Lower lobe of right lung (tissue), 2 donors: ENCODE data around the gene LIMD2. TPM values are rescaled to one million over a fixed set of nuclear protein-coding genes. Genes with fewer than 3 reads are reported as not detected.
"Not testable (repeated sequence)": the region's sequence is repeated elsewhere in the genome, so short reads cannot be mapped to it uniquely, and the experiment has no call there.

Source experiments
- ATAC-seq, 2 donors: fragments of 200-7000 bp; cut with Tn5 transposase; one replicate each; pipeline ENCODE4 v1.9.1; 2020 to 2022; ENCODE audit warnings: mild to moderate bottlenecking in 2 of 2, moderate library complexity in 2 of 2
- DNase-seq: peaks from one replicate; pipeline ENCODE4 v3.0.0-alpha.2; 2020
- H3K27ac ChIP-seq: fragments of 200-600 bp; one replicate; pipeline ENCODE4 v1.8.0; 2022
- H3K27me3 ChIP-seq: fragments of 200-600 bp; one replicate; pipeline ENCODE4 v1.8.0; 2022; ENCODE audit warnings: low read depth
- H3K36me3 ChIP-seq: fragments of 200-600 bp; one replicate; pipeline ENCODE4 v1.8.0; 2022; ENCODE audit warnings: mild to moderate bottlenecking
- H3K4me1 ChIP-seq: fragments of 200-600 bp; one replicate; pipeline ENCODE4 v1.8.0; 2022
- H3K4me3 ChIP-seq: fragments of 200-600 bp; one replicate; pipeline ENCODE4 v1.8.0; 2022; ENCODE audit warnings: mild to moderate bottlenecking
- H3K9me3 ChIP-seq: fragments of 200-600 bp; one replicate; pipeline ENCODE4 v1.8.0; 2022
- intact Hi-C: fragments of 100-400 bp; cut with DNase I; formaldehyde crosslinking; loops from one replicate; pipeline ENCODE4 v1.11.0; 2022
- total RNA-seq: library from RNA; stranded (reverse); fragmentation: NEBNext Ultra II Directional; extraction: Animal tissue kit (Norgen Biotek cat#: 25700); gene quantifications from one replicate; pipeline ENCODE4 v1.2.1, GENCODE V29; 2021
- TF ChIP-seq, protein P1 (sequence below): fragments of 200-600 bp; IDR thresholded peaks from one replicate; pipeline ENCODE4 v1.8.0; 2022; ENCODE audit warnings: antibody characterized with exemption, mild to moderate bottlenecking
- donor health status: DM: no; HTN: yes; CAD: no; lungs with severe emphysema.

The LIMD2 gene
- total RNA-seq, 1 donor from 2014 or later, result 25.9 TPM

DNA sequence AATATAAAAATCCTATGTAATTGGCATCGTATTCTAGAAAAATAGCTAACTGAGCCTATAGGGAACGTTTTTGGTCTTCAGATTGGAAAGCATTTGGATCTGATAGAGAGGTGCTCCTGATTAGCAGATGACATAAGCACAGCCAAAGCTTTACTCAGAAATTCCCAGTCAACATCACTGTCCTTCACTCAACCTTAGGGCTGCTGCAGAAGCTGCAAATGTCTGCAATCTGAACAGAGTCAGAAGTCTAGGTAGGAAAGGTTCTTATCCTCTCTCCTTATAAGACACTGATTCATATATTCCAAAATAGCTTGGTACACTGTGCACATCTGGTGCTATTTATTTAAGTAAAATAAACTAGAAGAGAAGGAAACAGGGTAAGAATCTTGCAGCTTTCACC lies 22.5 kb upstream of the LIMD2 start:
- no peak overlapping the region for H3K27ac ChIP-seq
- no peaks in the 10 kb centered on the region for H3K9me3 ChIP-seq
- intact Hi-C loops, result no loop called here
- ATAC-seq, result no peak
- no peaks in the 10 kb centered on the region for H3K4me1 ChIP-seq
- no peaks in the 10 kb centered on the region for H3K27me3 ChIP-seq
- peaks cover 44% of the 10 kb centered on the region for H3K36me3 ChIP-seq
- no peak for DNase-seq
- TF ChIP-seq, protein P1, sequence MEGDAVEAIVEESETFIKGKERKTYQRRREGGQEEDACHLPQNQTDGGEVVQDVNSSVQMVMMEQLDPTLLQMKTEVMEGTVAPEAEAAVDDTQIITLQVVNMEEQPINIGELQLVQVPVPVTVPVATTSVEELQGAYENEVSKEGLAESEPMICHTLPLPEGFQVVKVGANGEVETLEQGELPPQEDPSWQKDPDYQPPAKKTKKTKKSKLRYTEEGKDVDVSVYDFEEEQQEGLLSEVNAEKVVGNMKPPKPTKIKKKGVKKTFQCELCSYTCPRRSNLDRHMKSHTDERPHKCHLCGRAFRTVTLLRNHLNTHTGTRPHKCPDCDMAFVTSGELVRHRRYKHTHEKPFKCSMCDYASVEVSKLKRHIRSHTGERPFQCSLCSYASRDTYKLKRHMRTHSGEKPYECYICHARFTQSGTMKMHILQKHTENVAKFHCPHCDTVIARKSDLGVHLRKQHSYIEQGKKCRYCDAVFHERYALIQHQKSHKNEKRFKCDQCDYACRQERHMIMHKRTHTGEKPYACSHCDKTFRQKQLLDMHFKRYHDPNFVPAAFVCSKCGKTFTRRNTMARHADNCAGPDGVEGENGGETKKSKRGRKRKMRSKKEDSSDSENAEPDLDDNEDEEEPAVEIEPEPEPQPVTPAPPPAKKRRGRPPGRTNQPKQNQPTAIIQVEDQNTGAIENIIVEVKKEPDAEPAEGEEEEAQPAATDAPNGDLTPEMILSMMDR, result no peak
- no peak overlapping the region for H3K4me3 ChIP-seq

DNA sequence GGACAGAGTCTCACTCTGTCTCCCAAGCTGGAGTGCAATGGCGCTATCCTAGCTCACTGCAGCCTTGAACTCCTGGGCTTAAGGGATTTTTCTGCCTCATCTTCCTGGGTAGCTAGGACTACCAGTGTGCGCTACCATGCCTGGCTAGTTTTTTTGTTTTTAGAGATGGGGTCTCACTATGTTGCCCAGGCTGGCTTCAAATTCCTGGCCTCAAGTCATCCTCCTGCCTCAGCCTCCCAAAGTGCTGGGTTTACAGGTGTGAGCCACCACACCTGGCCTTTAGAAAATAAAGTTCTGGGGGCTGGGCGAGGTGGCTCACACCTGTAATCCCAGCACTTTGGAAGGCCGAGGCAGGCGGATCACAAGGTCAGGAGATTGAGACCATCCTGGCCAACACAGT lies 20.3 kb upstream of the LIMD2 start:
- H3K27ac ChIP-seq, intact Hi-C loops, ATAC-seq, H3K9me3 ChIP-seq, H3K4me3 ChIP-seq, DNase-seq, H3K27me3 ChIP-seq, H3K4me1 ChIP-seq: not testable (repeated sequence)
- peaks cover 38% of the 10 kb centered on the region for H3K36me3 ChIP-seq

DNA sequence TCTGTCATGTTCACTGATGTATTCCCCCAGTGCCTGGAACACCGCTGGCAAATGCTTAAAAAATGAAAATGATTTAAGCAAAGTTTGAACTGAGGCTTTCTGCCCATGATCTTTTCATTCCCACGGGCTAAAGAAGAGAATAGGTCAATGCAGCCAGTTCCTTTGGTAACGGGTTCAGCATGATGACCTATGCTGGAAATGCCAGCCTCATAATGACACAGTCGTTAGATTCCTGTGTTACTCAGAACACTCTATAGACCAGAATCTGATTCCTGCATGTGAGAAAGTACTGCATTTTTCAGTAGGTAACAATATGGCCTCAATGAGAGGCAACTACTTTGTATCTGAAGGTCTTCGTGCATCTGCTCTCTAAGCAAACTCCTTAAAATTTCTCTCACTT lies 19.1 kb upstream of the LIMD2 start:
- no peaks in the 10 kb centered on the region for H3K4me1 ChIP-seq
- intact Hi-C loops, result no loop called here
- no peak for DNase-seq
- no peaks in the 10 kb centered on the region for H3K27me3 ChIP-seq
- peaks cover 37% of the 10 kb centered on the region for H3K36me3 ChIP-seq
- no peak for ATAC-seq
- no peak overlapping the region for H3K4me3 ChIP-seq
- H3K27ac ChIP-seq, result no peak overlapping the region
- TF ChIP-seq, protein P1, result no peak
- H3K9me3 ChIP-seq, result no peaks in the 10 kb centered on the region

DNA sequence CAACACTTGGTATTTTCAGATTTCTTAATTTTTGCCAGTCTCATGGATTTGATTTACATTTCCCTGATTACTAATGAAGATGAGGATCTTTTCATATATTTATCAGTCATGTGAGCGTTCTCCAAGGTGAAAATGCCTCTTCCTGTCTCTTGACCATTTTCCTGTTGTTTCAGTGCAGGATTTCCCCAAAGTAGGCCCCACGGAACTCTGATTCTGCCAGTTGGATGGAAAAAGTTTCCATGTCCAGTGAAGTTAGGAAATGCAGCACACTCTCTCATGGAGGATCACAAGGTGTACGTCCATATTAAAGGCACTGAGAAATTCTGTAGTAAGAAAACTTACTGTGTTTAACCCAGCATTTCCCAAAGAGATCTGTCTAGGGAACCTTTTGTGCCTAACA lies 16.5 kb upstream of the LIMD2 start:
- no peak overlapping the region for H3K27ac ChIP-seq
- DNase-seq (no peak), ATAC-seq (no peak)
- peaks cover 53% of the 10 kb centered on the region for H3K36me3 ChIP-seq
- TF ChIP-seq, protein P1, result no peak
- no peak overlapping the region for H3K4me3 ChIP-seq
- intact Hi-C loops, result no loop called here
- H3K27me3 ChIP-seq, result no peaks in the 10 kb centered on the region
- no peaks in the 10 kb centered on the region for H3K4me1 ChIP-seq
- H3K9me3 ChIP-seq, result no peaks in the 10 kb centered on the region

GRCh38 chr17:63714550-63715277 lies 14.8 kb upstream of the LIMD2 start:
- DNase-seq (no peak), ATAC-seq (no peak)
- Histone ChIP-seq H3K9me3 (no peaks in the 10 kb centered on the region), H3K27ac (no peak overlapping the region), H3K4me3 (no peak overlapping the region), H3K36me3 (peaks cover 65% of the 10 kb centered on the region), H3K4me1 (no peaks in the 10 kb centered on the region), H3K27me3 (no peaks in the 10 kb centered on the region)
- TF ChIP-seq, protein P1, result no peak
- intact Hi-C loops, result no loop called here

DNA sequence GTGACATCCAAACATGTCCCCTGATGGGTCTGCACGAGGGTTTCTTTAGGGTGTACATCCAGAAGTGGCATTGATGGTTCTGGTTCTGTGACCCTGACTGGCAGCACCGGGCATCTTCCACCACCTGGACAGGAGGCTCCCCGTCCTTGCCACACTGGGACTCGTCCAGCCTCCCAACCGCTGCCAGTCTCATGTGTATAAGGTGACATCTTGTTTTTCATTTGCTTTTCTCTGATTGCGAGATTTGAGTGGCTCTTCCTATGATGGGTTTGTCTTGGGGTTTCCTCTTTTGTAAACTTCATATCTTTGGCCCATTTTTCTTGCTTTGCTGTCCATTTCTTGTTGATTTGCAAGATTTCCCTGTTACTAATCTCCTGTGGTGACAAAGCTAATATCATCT lies 9.2 kb upstream of the LIMD2 start:
- ATAC-seq (no peak), DNase-seq (no peak)
- Histone ChIP-seq H3K9me3 (no peaks in the 10 kb centered on the region), H3K27me3 (no peaks in the 10 kb centered on the region), H3K36me3 (peaks cover 93% of the 10 kb centered on the region), H3K27ac (no peak overlapping the region), H3K4me3 (no peak overlapping the region), H3K4me1 (peaks cover 5% of the 10 kb centered on the region)
- TF ChIP-seq, protein P1, result no peak
- intact Hi-C loops, result no loop called here
